GM12892 (cell line): Measurements from ENCODE around the gene TSC22D1.

Source experiments
- POLR2A ChIP-seq: IDR thresholded peaks from 2 replicates; pipeline ENCODE4 v1.6.1; 2011; ENCODE audit warnings: low read depth, low read length, control low read depth
- POLR2AphosphoS5 ChIP-seq: IDR thresholded peaks from 2 replicates; pipeline ENCODE4 v1.6.1; 2011; ENCODE audit warnings: low read depth, low read length, control low read depth

DNA sequence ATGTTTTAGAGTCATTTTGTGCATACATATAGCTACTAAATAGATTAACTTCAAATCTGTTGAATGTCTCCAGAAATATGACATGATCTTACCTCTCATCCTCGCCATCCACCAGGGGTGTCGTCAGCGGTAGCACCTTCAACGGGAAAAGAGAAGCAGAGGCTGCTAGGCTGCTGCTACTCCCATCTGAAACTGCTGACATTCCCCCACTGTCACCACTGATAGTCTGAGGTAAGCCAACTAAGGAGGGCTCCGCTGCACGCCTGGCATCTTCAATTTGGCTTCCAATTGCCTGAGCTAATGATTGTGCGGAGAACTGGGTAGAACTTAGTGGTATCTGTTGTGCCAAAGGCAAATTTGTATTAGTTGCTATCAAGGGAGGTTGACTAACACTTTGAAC, 3.1 kb downstream of the TSC22D1 start:
- TF ChIP-seq POLR2A = no peak
- no peak for TF ChIP-seq POLR2AphosphoS5
